Activated CD4-positive, alpha-beta T cell treated with anti-CD3 and anti-CD28 coated beads, Interleukin-2, amount 10 ng/mL, durations not matched to agents 24 days and 14 days (primary cell): ENCODE measurements around the gene NTN3. TPM values are rescaled to one million over a fixed set of nuclear protein-coding genes. Genes with fewer than 3 reads are reported as not detected.
A peak's percentile ranks its signal among the peaks of the same experiment; 100 is the strongest.

Experiments used
- DNase-seq: peaks from one replicate; pipeline ENCODE4 v3.0.0; 2022
- H3K27ac Mint-ChIP-seq: one replicate; pipeline ENCODE4 v1.8.0; 2022; ENCODE audit warnings: mild to moderate bottlenecking, mixed read lengths
- H3K27me3 Mint-ChIP-seq: one replicate; pipeline ENCODE4 v1.8.0; 2022; ENCODE audit warnings: mixed read lengths
- H3K36me3 Mint-ChIP-seq: one replicate; pipeline ENCODE4 v1.8.0; 2022; ENCODE audit warnings: low read depth, mild to moderate bottlenecking, mixed read lengths
- H3K4me1 Mint-ChIP-seq: one replicate; pipeline ENCODE4 v1.8.0; 2021; ENCODE audit warnings: mixed read lengths
- H3K4me3 Mint-ChIP-seq: one replicate; pipeline ENCODE4 v1.8.0; 2022; ENCODE audit warnings: mild to moderate bottlenecking, moderate library complexity, mixed read lengths
- H3K9me3 Mint-ChIP-seq: one replicate; pipeline ENCODE4 v1.8.0; 2021; ENCODE audit warnings: mixed read lengths
- intact Hi-C: fragments of 100-400 bp; cut with micrococcal nuclease; formaldehyde crosslinking; loops from one replicate; pipeline ENCODE4 v1.15.1; 2023
- total RNA-seq: library from RNA; stranded (reverse); gene quantifications from 2 replicates; pipeline ENCODE4 v1.2.3, GENCODE V29; 2022

The NTN3 gene
- total RNA-seq, 1 donor from 2014 or later = not detected

- peaks cover 29% of the 10 kb centered on the region for H3K36me3 Mint-ChIP-seq
- DNase-seq = no peak
- H3K27me3 Mint-ChIP-seq = no peaks in the 10 kb centered on the region
- no peaks in the 10 kb centered on the region for H3K9me3 Mint-ChIP-seq
- peak overlapping the region; percentile 91 for H3K27ac Mint-ChIP-seq
- H3K4me3 Mint-ChIP-seq = peak overlapping the region; percentile 80
- peaks cover 44% of the 10 kb centered on the region for H3K4me1 Mint-ChIP-seq
- intact Hi-C loops = loop anchor here (10.0 kb wide), 1 partner anchor 86 kb away; no protein-coding TSS in a partner anchor
These were observed 48.0 kb downstream of the NTN3 start for GRCh38 chr16:2518823-2519710.

- Mint-ChIP-seq H3K4me1 (peaks cover 48% of the 10 kb centered on the region), H3K27ac (peak overlapping the region; percentile 91), H3K9me3 (no peaks in the 10 kb centered on the region), H3K27me3 (no peaks in the 10 kb centered on the region), H3K4me3 (peak overlapping the region; percentile 80), H3K36me3 (peaks cover 35% of the 10 kb centered on the region)
- intact Hi-C loops = loop anchor here (10.0 kb wide), 1 partner anchor 85 kb away; no protein-coding TSS in a partner anchor
- DNase-seq = no peak
These were observed 48.6 kb downstream of the NTN3 start for GRCh38 chr16:2519711-2520080.

- Mint-ChIP-seq H3K27ac (peak within 1 kb of the TSS; percentile 91), H3K9me3 (no peaks in the 10 kb centered on the region), H3K4me1 (peaks cover 46% of the 10 kb centered on the region), H3K4me3 (peak within 1 kb of the TSS; percentile 86), H3K36me3 (peaks cover 35% of the 10 kb centered on the region), H3K27me3 (no peaks in the 10 kb centered on the region)
- intact Hi-C loops = no loop called here
- peak; percentile 97 for DNase-seq
These were observed 49.1 kb downstream of the NTN3 start, which contains the start of gene AMDHD2 for GRCh38 chr16:2520097-2520783. Gene AMDHD2, plus strand, starts transcription at chr16:2520371. Its CDS starts 88 bp downstream, at chr16:2520459.

GRCh38 chr16:2520784-2521531 is 49.9 kb downstream of the NTN3 start:
- peaks cover 39% of the 10 kb centered on the region for H3K4me1 Mint-ChIP-seq
- no peaks in the 10 kb centered on the region for H3K27me3 Mint-ChIP-seq
- peaks cover 35% of the 10 kb centered on the region for H3K36me3 Mint-ChIP-seq
- no peaks in the 10 kb centered on the region for H3K9me3 Mint-ChIP-seq
- DNase-seq = peak; percentile 89
- peak overlapping the region; percentile 88 for H3K27ac Mint-ChIP-seq
- intact Hi-C loops = no loop called here
- H3K4me3 Mint-ChIP-seq = peak overlapping the region; percentile 86

Other genes starting within 250 kb of the NTN3 start
- gene E4F1, start 247.7 kb upstream of the NTN3 start, total RNA-seq = 33.4 and 34.7 TPM in 2 replicates
- gene DNASE1L2, start 234.9 kb upstream of the NTN3 start, total RNA-seq = 1.7 and 2.1 TPM in 2 replicates
- 34.1 and 38.7 TPM in 2 replicates for gene ECI1, start 219.7 kb upstream of the NTN3 start, total RNA-seq
- gene RNPS1, start 203.2 kb upstream of the NTN3 start, total RNA-seq = 399 and 416 TPM in 2 replicates
- 8.3 and 9.2 TPM in 2 replicates for gene ABCA3, start 130.6 kb upstream of the NTN3 start, total RNA-seq
- 44.7 and 45.7 TPM in 2 replicates for gene CCNF, start 41.9 kb upstream of the NTN3 start, total RNA-seq
- gene TEDC2, start 11.2 kb upstream of the NTN3 start, total RNA-seq = 40.7 and 41.7 TPM in 2 replicates
- gene TBC1D24, start 3.8 kb downstream of the NTN3 start, total RNA-seq = 16.6 and 20.9 TPM in 2 replicates
- 105 and 122 TPM in 2 replicates for gene ATP6V0C, start 42.7 kb downstream of the NTN3 start, total RNA-seq
- 34.1 and 37.5 TPM in 2 replicates for gene AMDHD2, start 49.1 kb downstream of the NTN3 start, total RNA-seq
- 0.24 TPM in 1 of 2 replicates, not detected in the other for gene CEMP1, start 60.1 kb downstream of the NTN3 start, total RNA-seq
- gene PDPK1, start 66.7 kb downstream of the NTN3 start, total RNA-seq = 50.7 and 51.9 TPM in 2 replicates
- gene KCTD5, start 211.2 kb downstream of the NTN3 start, total RNA-seq = 54.4 and 57.0 TPM in 2 replicates
- 1.8 and 2.0 TPM in 2 replicates for gene PRSS27, start 248.9 kb downstream of the NTN3 start, total RNA-seq